ENCODE results near the gene MDM1. TPM values are rescaled to one million over a fixed set of nuclear protein-coding genes. Genes with fewer than 3 reads are reported as not detected.

The MDM1 gene
- total RNA-seq, 2 donors from 2014 or later, result 7.7 to 12.0 TPM

DNA sequence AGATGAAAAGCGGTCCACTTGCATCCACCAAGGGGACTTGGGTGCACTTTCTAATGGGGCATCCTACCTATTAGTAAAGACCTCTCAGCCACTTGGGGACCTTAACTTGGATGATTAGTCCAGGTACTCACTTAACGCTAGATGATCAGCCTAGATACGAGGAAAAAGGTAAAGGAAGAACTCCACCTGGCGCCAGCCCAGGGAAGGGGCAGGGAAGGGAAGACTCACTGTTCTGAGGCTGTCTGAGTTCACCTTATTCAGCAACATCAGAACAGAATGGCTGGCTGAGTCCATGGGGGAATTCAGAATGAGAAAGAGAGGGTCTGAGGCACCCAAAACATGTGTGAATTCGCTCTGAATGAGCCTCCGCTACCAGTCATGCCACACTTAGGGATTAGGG lies 85.8 kb downstream of the MDM1 start:
- H3K9ac ChIP-seq (ENCODE audit: low read depth in 2 of 2, low read length in 2 of 2), result no peak overlapping the region
- TF ChIP-seq, protein P1, sequence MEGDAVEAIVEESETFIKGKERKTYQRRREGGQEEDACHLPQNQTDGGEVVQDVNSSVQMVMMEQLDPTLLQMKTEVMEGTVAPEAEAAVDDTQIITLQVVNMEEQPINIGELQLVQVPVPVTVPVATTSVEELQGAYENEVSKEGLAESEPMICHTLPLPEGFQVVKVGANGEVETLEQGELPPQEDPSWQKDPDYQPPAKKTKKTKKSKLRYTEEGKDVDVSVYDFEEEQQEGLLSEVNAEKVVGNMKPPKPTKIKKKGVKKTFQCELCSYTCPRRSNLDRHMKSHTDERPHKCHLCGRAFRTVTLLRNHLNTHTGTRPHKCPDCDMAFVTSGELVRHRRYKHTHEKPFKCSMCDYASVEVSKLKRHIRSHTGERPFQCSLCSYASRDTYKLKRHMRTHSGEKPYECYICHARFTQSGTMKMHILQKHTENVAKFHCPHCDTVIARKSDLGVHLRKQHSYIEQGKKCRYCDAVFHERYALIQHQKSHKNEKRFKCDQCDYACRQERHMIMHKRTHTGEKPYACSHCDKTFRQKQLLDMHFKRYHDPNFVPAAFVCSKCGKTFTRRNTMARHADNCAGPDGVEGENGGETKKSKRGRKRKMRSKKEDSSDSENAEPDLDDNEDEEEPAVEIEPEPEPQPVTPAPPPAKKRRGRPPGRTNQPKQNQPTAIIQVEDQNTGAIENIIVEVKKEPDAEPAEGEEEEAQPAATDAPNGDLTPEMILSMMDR (IDR thresholded peaks at IDR 0.05), result no peak
- H3K36me3 ChIP-seq, result no peaks in the 10 kb centered on the region
- H3K4me3 ChIP-seq, result no peak overlapping the region
- no peaks in the 10 kb centered on the region for H3K4me1 ChIP-seq
- intact Hi-C loops (cut with DNase I), result no loop called here
- no peak overlapping the region for H3K27ac ChIP-seq
- H3K9me3 ChIP-seq, result no peaks in the 10 kb centered on the region
- H3K27me3 ChIP-seq, result no peaks in the 10 kb centered on the region
- no peak for DNase-seq

DNA sequence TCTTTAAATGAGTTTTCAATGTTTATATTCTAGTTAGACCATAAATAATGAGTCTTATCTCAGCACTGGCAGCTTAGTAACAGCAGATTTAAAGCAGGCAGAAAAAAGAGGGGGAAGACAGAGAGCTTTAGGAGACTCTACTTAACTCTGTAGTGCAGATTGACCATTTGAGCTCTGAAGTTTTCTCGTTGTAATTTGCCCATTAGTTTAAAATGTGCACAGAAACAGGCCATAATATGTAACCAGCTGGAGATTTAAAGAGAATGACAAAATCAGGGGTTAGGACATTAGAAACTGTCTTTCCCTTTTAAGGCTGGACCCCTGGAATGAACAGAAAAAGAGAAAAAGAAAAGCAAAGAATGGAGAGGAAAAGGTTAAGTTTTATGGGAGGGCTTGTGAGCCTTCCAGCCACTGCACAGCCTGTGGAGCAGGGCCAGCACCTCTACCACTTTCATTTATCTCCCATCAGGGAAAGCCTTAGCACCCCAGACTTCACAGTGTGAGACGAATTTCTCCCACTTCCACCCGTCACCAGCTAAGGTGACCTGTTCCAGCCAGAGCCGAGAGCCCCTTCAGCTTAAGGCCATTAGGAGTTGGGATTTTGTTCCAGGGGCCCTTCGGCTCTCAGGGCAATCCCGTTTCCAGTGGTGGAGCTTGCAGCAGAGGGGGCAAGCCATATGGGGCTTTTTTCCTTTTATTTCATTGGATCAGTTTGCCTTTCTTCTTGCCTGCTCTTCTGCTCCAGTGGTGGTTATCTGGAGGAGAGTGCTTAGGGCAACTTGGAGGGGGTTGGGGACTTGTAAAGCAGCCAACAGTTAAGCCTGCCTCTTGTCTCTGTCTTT lies 86.8 kb downstream of the MDM1 start:
- no peaks in the 10 kb centered on the region for H3K27me3 ChIP-seq
- no peak overlapping the region for H3K9ac ChIP-seq (ENCODE audit: low read depth in 2 of 2, low read length in 2 of 2)
- no peaks in the 10 kb centered on the region for H3K9me3 ChIP-seq
- TF ChIP-seq, protein P1 (IDR thresholded peaks at IDR 0.05), result no peak
- intact Hi-C loops (cut with DNase I), result no loop called here
- DNase-seq, result no peak
- H3K36me3 ChIP-seq, result no peaks in the 10 kb centered on the region
- H3K4me1 ChIP-seq, result no peaks in the 10 kb centered on the region
- H3K4me3 ChIP-seq, result peak overlapping the region; percentile 10
- H3K27ac ChIP-seq, result no peak overlapping the region

Other genes with a start within 250 kb of the MDM1 start
- gene IFNG, start 172.6 kb downstream of the MDM1 start, total RNA-seq, result 1 to 10 TPM in 1 of 2 donors, not detected in 1; 1.1 TPM
- not detected for gene IL26, start 106.6 kb downstream of the MDM1 start, total RNA-seq
- not detected for gene IL22, start 78.8 kb downstream of the MDM1 start, total RNA-seq